Hepatic stellate cell (primary cell): ENCODE data around the gene SLC22A9.
"Not testable (repeated sequence)": the region's sequence is repeated elsewhere in the genome, so short reads cannot be mapped to it uniquely, and the experiment has no call there.

ENCODE experiments used
- DNase-seq: peaks from one replicate; pipeline ENCODE4 v3.0.0; 2011; ENCODE audit warnings: low spot score

SLC22A9 gene

GRCh38 chr11:63369165-63369970, at the start of gene SLC22A9:
TSS of gene SLC22A9 (plus strand) at chr11:63369785. CDS start at chr11:63370057, 272 bp downstream.
- no peak for DNase-seq

GRCh38 chr11:63321723-63322122, 47.9 kb upstream of the SLC22A9 start:
- no peak for DNase-seq

GRCh38 chr11:63335089-63335488, 34.5 kb upstream of the SLC22A9 start:
- DNase-seq: not testable (repeated sequence)

- DNase-seq: no peak
These were observed 32.5 kb upstream of the SLC22A9 start for GRCh38 chr11:63337070-63337469.

- no peak for DNase-seq
These were observed 26.5 kb upstream of the SLC22A9 start for GRCh38 chr11:63343130-63343529.

GRCh38 chr11:63352144-63352543, 17.4 kb upstream of the SLC22A9 start:
- DNase-seq: no peak

- DNase-seq: no peak
These were observed 7.3 kb upstream of the SLC22A9 start for GRCh38 chr11:63362196-63362793.

- DNase-seq: no peak
These were observed 495 bp downstream of the SLC22A9 start for GRCh38 chr11:63369971-63370588.

- no peak for DNase-seq
These were observed 1.8 kb downstream of the SLC22A9 start for GRCh38 chr11:63371396-63371795.

GRCh38 chr11:63375434-63375833, 5.8 kb downstream of the SLC22A9 start:
- no peak for DNase-seq

GRCh38 chr11:63380130-63380529, 10.5 kb downstream of the SLC22A9 start:
- DNase-seq: no peak

GRCh38 chr11:63395697-63396096, 26.1 kb downstream of the SLC22A9 start:
- DNase-seq: no peak

- no peak for DNase-seq
These were observed 34.8 kb downstream of the SLC22A9 start for GRCh38 chr11:63404161-63404935.

- no peak for DNase-seq
These were observed 35.5 kb downstream of the SLC22A9 start for GRCh38 chr11:63405114-63405513.

GRCh38 chr11:63406458-63406857, 36.9 kb downstream of the SLC22A9 start:
- DNase-seq: no peak

GRCh38 chr11:63417174-63417852, 47.7 kb downstream of the SLC22A9 start:
- no peak for DNase-seq

GRCh38 chr11:63427971-63428508, 58.5 kb downstream of the SLC22A9 start:
- DNase-seq: no peak

- DNase-seq: not testable (repeated sequence)
These were observed 61.1 kb downstream of the SLC22A9 start for GRCh38 chr11:63430731-63431130.

- DNase-seq: not testable (repeated sequence)
These were observed 65.8 kb downstream of the SLC22A9 start for GRCh38 chr11:63435351-63435750.

- not testable (repeated sequence) for DNase-seq
These were observed 66.2 kb downstream of the SLC22A9 start for GRCh38 chr11:63435831-63436230.

GRCh38 chr11:63443714-63444113, 74.1 kb downstream of the SLC22A9 start:
- DNase-seq: no peak
